DMS53 (cell line): ENCODE measurements around the gene TBX6.
"Not testable (repeated sequence)": the region's sequence is repeated elsewhere in the genome, so short reads cannot be mapped to it uniquely, and the experiment has no call there.

Experiments used
- DNase-seq: peaks from one replicate; lab custom pipeline; 2025; lab: John Stamatoyannopoulos, UW

The TBX6 gene

GRCh38 chr16:30065943-30066760 is 25.6 kb downstream of the TBX6 start:
- DNase-seq, result peak; percentile 64

- peak; percentile 98 for DNase-seq
These were observed 26.4 kb downstream of the TBX6 start, which contains the start of gene ALDOA for GRCh38 chr16:30065102-30065942. Gene ALDOA, plus strand, starts transcription at chr16:30065760. Its CDS starts 1,138 bp downstream, at chr16:30066898.

- DNase-seq, result no peak
These were observed 27.0 kb downstream of the TBX6 start for GRCh38 chr16:30064729-30065101.

GRCh38 chr16:30063893-30064728 is 27.6 kb downstream of the TBX6 start:
- peak; percentile 83 for DNase-seq

- DNase-seq, result no peak
These were observed 28.3 kb downstream of the TBX6 start for GRCh38 chr16:30063278-30063892.

- DNase-seq, result peak; percentile 11
These were observed 30.7 kb downstream of the TBX6 start for GRCh38 chr16:30060836-30061554.

GRCh38 chr16:30060346-30060745 is 31.4 kb downstream of the TBX6 start:
- no peak for DNase-seq

- DNase-seq, result peak; percentile 49
These were observed 36.7 kb downstream of the TBX6 start for GRCh38 chr16:30054959-30055553.

- no peak for DNase-seq
These were observed 37.3 kb downstream of the TBX6 start for GRCh38 chr16:30054451-30054850.

- peak; percentile 33 for DNase-seq
These were observed 38.2 kb downstream of the TBX6 start for GRCh38 chr16:30053376-30054015.

GRCh38 chr16:30052671-30053372 is 38.9 kb downstream of the TBX6 start:
- DNase-seq, result peak; percentile 96

GRCh38 chr16:30051518-30051917 is 40.2 kb downstream of the TBX6 start:
- no peak for DNase-seq

- no peak for DNase-seq
These were observed 41.9 kb downstream of the TBX6 start for GRCh38 chr16:30049871-30050270.

GRCh38 chr16:30046588-30046987 is 45.1 kb downstream of the TBX6 start:
- DNase-seq, result no peak

- DNase-seq, result peak; percentile 23
These were observed 45.5 kb downstream of the TBX6 start for GRCh38 chr16:30046178-30046577.

GRCh38 chr16:30041841-30042240 is 49.9 kb downstream of the TBX6 start:
- peak; percentile 33 for DNase-seq

- not testable (repeated sequence) for DNase-seq
These were observed 51.0 kb downstream of the TBX6 start for GRCh38 chr16:30040690-30041089.

- no peak for DNase-seq
These were observed 51.5 kb downstream of the TBX6 start for GRCh38 chr16:30040221-30040620.
